Islet precursor cell (in vitro differentiated cells): Measurements from ENCODE around the gene HOXC6.

Source experiments
- DNase-seq: peaks from one replicate; pipeline ENCODE4 v3.0.0-alpha.2; 2018

Gene HOXC6

GRCh38 chr12:53990311-53991076 is 37.7 kb upstream of the HOXC6 start:
- DNase-seq, result no peak

DNA sequence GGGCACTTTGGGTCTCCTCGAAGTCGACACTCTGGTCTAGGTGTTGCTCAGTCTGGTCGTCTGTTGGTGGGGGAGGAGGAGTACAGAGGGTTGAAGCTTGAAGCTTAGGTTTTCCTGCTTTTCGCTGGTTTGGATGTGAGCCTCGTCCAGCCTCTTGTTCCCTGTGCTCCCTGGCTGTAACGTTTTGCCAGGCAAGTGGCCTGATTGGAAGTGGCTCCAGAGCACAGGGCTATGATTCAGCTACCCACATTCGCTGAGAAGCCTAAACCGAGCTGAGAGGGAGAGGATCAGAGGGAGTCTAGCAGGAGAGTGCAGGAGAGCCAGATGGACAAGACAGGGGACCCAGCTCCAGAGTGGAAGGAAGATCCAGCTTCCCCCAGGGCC is 37.2 kb upstream of the HOXC6 start:
- DNase-seq, result no peak

GRCh38 chr12:53992377-53992889 is 35.8 kb upstream of the HOXC6 start:
- DNase-seq, result no peak

GRCh38 chr12:53993162-53994008 is 34.9 kb upstream of the HOXC6 start:
- no peak for DNase-seq

DNA sequence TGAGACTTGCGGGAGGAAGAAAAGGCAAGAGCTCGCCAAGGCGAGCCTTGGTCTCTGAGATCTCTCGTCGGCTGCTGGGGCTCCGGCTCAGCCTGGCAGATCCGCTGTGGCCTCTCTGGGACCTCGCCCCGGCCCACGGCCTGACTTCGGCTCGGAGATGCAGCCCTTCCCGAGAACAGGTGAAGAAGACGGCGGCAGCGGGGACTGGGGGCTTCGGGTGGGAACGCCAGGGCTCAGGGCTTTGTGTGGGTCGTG is 34.3 kb upstream of the HOXC6 start:
- DNase-seq, result no peak

- DNase-seq, result peak; percentile 72
These were observed 33.8 kb upstream of the HOXC6 start for GRCh38 chr12:53994264-53995001.

DNA sequence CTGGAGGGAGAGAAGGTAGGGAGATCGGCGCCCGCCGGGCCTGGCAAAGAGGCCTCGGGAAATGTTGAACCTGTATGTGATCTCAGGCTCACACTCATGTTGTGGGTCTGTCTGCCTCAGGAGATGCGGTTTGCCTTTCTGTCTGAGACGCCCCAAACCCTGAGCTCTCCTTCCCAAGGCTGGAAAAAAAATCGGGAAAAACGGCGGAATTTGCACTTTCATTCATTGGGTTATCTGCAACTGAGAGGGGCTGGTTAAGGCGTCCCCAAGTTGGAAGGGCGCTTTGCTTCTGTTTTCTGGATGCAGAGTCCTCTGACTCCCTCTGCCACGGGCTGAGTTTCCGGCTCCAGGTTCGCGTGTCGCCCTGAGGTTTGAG is 33.2 kb upstream of the HOXC6 start:
- DNase-seq, result no peak

- DNase-seq, result peak; percentile 80
These were observed 32.6 kb upstream of the HOXC6 start for GRCh38 chr12:53995378-53996239.

GRCh38 chr12:53996240-53997203 is 31.7 kb upstream of the HOXC6 start:
- DNase-seq, result no peak

- DNase-seq, result peak; percentile 76
These were observed 30.8 kb upstream of the HOXC6 start for GRCh38 chr12:53997204-53998109.

DNA sequence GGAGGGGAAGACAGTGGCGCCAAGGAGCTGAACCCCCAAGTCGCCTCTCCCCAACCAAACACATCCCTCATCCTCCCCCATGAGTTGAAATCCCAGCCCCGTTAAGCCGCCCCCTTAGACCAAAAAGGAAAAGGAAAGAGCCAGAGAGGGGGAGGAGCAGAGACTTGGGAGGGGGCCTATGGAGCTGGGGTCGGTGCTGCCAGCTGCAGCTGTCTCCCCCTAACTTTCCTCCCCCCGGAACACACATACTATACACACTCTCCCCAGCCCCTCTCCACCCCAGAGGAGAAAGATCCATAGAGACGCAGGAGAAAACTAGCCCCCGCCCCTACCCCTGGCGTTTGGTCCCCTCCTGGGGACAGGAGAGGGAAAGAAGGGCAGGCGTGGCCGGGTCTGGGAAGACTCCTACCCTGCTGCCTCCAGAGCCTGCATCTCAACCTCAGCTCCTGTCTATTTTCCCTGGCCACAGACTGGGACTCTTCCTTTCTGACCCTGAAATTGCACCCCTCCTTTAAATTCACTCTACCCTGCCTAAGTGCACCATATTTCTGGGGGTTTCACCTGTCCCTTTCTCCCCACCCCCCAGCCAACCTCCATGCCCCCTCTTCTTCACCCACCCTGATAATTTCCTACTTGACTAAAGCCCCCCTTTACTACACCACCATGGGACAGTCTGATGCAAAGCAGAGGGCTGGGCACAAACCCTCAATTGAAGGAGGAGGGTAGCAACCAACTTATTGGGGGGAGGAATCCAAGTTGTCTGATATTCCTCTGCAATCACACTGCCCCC is 29.9 kb upstream of the HOXC6 start:
- DNase-seq, result no peak

- DNase-seq, result no peak
These were observed 29.4 kb upstream of the HOXC6 start for GRCh38 chr12:53998900-53999236.

DNA sequence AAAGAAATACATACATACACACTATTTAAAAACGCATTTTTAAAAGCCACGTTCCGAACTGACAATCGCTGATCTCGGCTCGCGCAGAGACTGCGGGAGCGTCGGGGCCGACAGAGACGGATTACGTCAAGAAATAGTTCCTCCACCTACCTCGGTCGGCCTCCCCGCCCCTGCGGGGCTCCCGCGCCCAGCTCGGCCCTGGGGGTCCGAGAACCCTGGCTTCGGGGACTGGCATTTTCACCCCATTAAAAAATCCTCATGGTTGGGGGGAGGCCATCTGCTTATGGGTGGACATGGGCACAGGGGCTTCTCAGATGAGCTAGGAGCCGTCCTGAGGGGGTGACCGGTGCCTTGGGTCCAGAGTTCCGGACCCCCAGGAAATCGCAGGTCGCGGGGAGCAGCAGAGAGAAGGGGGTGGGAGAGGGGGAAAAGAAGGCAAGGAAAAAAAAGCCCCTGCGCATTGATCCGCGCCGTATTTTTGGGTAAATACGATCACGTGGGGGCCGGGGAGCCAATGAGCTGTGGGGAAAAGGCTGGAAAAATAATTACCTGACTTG is 28.6 kb upstream of the HOXC6 start:
- peak; percentile 78 for DNase-seq

- peak; percentile 78 for DNase-seq
These were observed 27.8 kb upstream of the HOXC6 start, which contains the start of gene HOXC9 for GRCh38 chr12:54000116-54001114. Gene HOXC9, plus strand, starts transcription at chr12:54000161. Its CDS starts 28 bp downstream, at chr12:54000189.

- DNase-seq, result no peak
These were observed 26.7 kb upstream of the HOXC6 start for GRCh38 chr12:54001283-54002187.

DNA sequence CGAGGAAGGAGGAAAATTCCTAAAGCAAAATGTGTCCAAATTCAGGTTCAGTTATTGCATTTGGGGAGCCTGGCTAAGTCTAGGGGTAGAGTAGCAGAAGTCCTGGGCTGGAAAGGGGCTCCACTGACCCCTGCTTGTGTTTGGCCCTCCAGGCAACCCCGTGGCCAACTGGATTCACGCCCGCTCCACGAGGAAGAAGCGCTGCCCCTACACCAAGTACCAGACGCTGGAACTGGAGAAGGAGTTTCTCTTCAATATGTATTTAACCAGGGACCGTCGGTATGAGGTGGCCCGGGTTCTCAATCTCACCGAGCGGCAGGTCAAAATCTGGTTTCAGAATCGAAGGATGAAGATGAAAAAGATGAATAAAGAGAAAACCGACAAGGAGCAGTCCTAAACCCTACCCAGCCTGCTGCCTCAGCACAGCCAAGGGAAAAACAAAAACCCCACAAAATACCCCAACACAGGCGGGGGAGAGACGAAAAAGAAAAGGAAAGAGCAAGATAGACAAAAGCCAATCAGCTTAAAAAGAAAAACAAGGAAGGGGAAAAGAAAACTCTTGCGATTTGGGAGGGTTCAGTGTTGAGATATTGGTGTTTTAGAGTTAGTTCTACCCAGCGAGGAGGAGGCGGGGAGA is 25.8 kb upstream of the HOXC6 start:
- DNase-seq, result no peak
